HepG2 (cell line): Measurements from ENCODE around the gene AASS. TPM values are rescaled to one million over a fixed set of nuclear protein-coding genes. Genes with fewer than 3 reads are reported as not detected.

Experiments used
- JUNB ChIP-seq: sonication (generic); formaldehyde crosslinking; IDR thresholded peaks from 2 replicates; pipeline ENCODE4 v1.8.0; 2022; ENCODE audit warnings: missing genetic modification reagents, mild to moderate bottlenecking, borderline replicate concordance
- polyA plus RNA-seq, 8 experiments: library from polyadenylated mRNA; depleted of rRNA in 3 of 8; stranded (reverse) in 7 of 8; unstranded in 1 of 8; fragments of >200 nt; fragmentation: Illumina TruSeq in 4 of 8; extraction: Trizol in 4 of 8; gene quantifications; 2 replicates each; pipeline versions ENCODE4 v1.2.1 to v1.2.3, GENCODE V29; 2011 to 2016; ENCODE audit warnings: low read depth in 4 of 8, missing spikeins in 1 of 8, mixed read lengths in 1 of 8; ENCODE audit not compliant: insufficient read depth in 1 of 8
- total RNA-seq, 5 experiments: library from RNA; depleted of rRNA; stranded (reverse); fragments of >200 nt; fragmentation: Illumina TruSeq; extraction: Trizol; gene quantifications; 2 replicates each; pipeline ENCODE4 v1.2.3, GENCODE V29; 2016; ENCODE audit warnings: low read depth in 1 of 5
- TF ChIP-seq, protein P1 (sequence below): sonication (generic); formaldehyde crosslinking; IDR thresholded peaks from 2 replicates; pipeline ENCODE4 v1.9.0; 2021; ENCODE audit warnings: mild to moderate bottlenecking, missing genetic modification reagents
- TF ChIP-seq, protein P2 (sequence below): IDR thresholded peaks from 2 replicates; pipeline ENCODE4 v1.6.1; 2016; ENCODE audit warnings: missing biosample characterization, missing genetic modification reagents, low read depth
- TF ChIP-seq, protein P3 (sequence below): sonication (generic); formaldehyde crosslinking; IDR thresholded peaks from 2 replicates; pipeline ENCODE4 v1.4.0; 2020; ENCODE audit warnings: missing genetic modification reagents

Gene AASS
- total and polyA plus RNA-seq, 2 of the 13 experiments (the other 11 are each of a cell fraction or from before 2014, with no cell fraction given): 11.6 to 43.9 TPM

DNA sequence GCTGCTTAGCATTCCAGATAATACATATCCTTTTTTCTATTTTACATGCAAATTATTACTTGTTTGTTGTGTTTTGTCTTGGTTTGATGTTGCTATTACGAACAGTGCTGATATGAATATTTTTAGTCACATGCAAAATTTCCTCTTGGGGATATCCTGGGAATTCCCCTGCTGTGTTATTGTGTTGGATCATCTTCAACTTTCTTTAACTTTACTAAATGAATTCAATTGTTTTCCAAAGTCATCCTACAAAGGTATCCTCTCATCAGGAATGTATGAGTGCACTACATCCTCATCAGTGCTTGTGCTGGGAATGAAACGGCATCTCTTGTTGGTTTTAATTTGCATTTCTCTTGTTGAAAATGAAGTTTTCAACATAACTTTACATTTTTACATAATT is 87.1 kb downstream of the AASS start (continued):
- TF ChIP-seq, protein P1, sequence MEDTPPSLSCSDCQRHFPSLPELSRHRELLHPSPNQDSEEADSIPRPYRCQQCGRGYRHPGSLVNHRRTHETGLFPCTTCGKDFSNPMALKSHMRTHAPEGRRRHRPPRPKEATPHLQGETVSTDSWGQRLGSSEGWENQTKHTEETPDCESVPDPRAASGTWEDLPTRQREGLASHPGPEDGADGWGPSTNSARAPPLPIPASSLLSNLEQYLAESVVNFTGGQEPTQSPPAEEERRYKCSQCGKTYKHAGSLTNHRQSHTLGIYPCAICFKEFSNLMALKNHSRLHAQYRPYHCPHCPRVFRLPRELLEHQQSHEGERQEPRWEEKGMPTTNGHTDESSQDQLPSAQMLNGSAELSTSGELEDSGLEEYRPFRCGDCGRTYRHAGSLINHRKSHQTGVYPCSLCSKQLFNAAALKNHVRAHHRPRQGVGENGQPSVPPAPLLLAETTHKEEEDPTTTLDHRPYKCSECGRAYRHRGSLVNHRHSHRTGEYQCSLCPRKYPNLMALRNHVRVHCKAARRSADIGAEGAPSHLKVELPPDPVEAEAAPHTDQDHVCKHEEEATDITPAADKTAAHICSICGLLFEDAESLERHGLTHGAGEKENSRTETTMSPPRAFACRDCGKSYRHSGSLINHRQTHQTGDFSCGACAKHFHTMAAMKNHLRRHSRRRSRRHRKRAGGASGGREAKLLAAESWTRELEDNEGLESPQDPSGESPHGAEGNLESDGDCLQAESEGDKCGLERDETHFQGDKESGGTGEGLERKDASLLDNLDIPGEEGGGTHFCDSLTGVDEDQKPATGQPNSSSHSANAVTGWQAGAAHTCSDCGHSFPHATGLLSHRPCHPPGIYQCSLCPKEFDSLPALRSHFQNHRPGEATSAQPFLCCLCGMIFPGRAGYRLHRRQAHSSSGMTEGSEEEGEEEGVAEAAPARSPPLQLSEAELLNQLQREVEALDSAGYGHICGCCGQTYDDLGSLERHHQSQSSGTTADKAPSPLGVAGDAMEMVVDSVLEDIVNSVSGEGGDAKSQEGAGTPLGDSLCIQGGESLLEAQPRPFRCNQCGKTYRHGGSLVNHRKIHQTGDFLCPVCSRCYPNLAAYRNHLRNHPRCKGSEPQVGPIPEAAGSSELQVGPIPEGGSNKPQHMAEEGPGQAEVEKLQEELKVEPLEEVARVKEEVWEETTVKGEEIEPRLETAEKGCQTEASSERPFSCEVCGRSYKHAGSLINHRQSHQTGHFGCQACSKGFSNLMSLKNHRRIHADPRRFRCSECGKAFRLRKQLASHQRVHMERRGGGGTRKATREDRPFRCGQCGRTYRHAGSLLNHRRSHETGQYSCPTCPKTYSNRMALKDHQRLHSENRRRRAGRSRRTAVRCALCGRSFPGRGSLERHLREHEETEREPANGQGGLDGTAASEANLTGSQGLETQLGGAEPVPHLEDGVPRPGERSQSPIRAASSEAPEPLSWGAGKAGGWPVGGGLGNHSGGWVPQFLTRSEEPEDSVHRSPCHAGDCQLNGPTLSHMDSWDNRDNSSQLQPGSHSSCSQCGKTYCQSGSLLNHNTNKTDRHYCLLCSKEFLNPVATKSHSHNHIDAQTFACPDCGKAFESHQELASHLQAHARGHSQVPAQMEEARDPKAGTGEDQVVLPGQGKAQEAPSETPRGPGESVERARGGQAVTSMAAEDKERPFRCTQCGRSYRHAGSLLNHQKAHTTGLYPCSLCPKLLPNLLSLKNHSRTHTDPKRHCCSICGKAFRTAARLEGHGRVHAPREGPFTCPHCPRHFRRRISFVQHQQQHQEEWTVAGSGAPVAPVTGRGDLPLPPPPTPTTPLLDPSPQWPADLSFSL: no peak
- no peak for TF ChIP-seq JUNB
- TF ChIP-seq, protein P2, sequence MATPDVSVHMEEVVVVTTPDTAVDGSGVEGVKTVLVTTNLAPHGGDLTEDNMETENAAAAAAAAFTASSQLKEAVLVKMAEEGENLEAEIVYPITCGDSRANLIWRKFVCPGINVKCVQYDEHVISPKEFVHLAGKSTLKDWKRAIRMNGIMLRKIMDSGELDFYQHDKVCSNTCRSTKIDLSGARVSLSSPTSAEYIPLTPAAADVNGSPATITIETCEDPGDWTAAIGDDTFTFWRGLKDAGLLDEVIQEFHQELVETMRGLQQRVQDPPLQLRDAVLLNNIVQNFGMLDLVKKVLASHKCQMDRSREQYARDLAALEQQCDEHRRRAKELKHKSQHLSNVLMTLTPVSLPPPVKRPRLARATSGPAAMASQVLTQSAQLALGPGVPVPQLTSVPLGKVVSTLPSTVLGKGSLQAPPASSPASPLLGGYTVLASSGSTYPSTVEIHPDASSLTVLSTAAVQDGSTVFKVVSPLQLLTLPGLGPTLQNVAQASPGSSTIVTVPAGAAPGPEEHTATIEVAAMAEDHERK (CRISPR knock-in tag): no peak
- TF ChIP-seq, protein P3, sequence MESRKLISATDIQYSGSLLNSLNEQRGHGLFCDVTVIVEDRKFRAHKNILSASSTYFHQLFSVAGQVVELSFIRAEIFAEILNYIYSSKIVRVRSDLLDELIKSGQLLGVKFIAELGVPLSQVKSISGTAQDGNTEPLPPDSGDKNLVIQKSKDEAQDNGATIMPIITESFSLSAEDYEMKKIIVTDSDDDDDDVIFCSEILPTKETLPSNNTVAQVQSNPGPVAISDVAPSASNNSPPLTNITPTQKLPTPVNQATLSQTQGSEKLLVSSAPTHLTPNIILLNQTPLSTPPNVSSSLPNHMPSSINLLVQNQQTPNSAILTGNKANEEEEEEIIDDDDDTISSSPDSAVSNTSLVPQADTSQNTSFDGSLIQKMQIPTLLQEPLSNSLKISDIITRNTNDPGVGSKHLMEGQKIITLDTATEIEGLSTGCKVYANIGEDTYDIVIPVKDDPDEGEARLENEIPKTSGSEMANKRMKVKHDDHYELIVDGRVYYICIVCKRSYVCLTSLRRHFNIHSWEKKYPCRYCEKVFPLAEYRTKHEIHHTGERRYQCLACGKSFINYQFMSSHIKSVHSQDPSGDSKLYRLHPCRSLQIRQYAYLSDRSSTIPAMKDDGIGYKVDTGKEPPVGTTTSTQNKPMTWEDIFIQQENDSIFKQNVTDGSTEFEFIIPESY (CRISPR knock-in tag): no peak
